Lower leg skin (tissue), 3 donors: ENCODE measurements around the gene AHR.

Experiments used
- POLR2A ChIP-seq, 2 donors: fragments of 450-650 bp; IDR thresholded peaks; one replicate each; pipeline ENCODE4 v1.6.1; 2016 to 2017; ENCODE audit warnings: antibody characterized with exemption in 2 of 2, mild to moderate bottlenecking in 1 of 2, moderate library complexity in 1 of 2
- TF ChIP-seq, protein P1 (sequence below), 3 donors: fragments of 450-650 bp; IDR thresholded peaks; one replicate each; pipeline ENCODE4 v1.5.1; 2016; ENCODE audit warnings: antibody characterized with exemption in 3 of 3, mild to moderate bottlenecking in 3 of 3, moderate library complexity in 2 of 3

DNA sequence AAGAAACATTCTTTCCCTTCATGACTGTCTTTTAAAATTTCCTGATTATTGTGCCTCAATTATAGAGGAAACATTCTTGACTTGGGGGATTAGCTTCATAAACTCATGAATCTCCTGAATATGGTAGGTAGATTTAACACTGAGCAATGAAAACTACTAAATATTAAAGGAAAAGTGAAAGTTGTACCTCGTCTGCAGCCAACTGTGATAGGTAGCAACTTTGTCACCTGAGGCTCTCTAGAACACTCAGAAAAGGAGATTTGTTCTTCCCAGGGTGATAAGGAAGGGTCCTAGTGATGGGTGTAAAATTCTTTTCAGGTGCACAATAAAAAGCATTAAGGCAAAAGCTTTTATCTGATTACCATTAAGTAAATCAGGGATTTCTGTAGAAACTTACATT lies 78.1 kb downstream of the AHR start:
- TF ChIP-seq, protein P1, sequence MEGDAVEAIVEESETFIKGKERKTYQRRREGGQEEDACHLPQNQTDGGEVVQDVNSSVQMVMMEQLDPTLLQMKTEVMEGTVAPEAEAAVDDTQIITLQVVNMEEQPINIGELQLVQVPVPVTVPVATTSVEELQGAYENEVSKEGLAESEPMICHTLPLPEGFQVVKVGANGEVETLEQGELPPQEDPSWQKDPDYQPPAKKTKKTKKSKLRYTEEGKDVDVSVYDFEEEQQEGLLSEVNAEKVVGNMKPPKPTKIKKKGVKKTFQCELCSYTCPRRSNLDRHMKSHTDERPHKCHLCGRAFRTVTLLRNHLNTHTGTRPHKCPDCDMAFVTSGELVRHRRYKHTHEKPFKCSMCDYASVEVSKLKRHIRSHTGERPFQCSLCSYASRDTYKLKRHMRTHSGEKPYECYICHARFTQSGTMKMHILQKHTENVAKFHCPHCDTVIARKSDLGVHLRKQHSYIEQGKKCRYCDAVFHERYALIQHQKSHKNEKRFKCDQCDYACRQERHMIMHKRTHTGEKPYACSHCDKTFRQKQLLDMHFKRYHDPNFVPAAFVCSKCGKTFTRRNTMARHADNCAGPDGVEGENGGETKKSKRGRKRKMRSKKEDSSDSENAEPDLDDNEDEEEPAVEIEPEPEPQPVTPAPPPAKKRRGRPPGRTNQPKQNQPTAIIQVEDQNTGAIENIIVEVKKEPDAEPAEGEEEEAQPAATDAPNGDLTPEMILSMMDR (IDR thresholded peaks at IDR 0.05) = no peak
- TF ChIP-seq POLR2A (IDR thresholded peaks at IDR 0.05) = no peak
